Skeletal muscle tissue (tissue), 4 donors: ENCODE data around the gene RASSF1. TPM values are rescaled to one million over a fixed set of nuclear protein-coding genes. Genes with fewer than 3 reads are reported as not detected.

Experiments
- H3K27ac ChIP-seq: one replicate; pipeline ENCODE4 v1.7.0; 2013; ENCODE audit warnings: mild to moderate bottlenecking, low read depth, low read length, inconsistent platforms
- H3K27me3 ChIP-seq, 3 donors: one replicate each; pipeline ENCODE4 v1.7.0; 2013; ENCODE audit warnings: low read length in 3 of 3; ENCODE audit not compliant: control insufficient read depth in 3 of 3, insufficient read depth in 3 of 3
- H3K36me3 ChIP-seq, 3 donors: one replicate each; pipeline ENCODE4 v1.7.0; 2013; ENCODE audit warnings: low read length in 3 of 3; ENCODE audit not compliant: control insufficient read depth in 3 of 3, insufficient read depth in 3 of 3
- H3K4me1 ChIP-seq, 3 donors: one replicate each; pipeline ENCODE4 v1.7.0; 2013; ENCODE audit warnings: low read length in 3 of 3, mild to moderate bottlenecking in 3 of 3; ENCODE audit not compliant: control insufficient read depth in 3 of 3, insufficient read depth in 3 of 3
- H3K4me3 ChIP-seq, 3 donors: one replicate each; pipeline ENCODE4 v1.7.0; 2013; ENCODE audit warnings: low read length in 3 of 3
- H3K9ac ChIP-seq, 3 donors: one replicate each; pipeline ENCODE4 v1.7.0; 2013; ENCODE audit warnings: low read length in 3 of 3, mild to moderate bottlenecking in 3 of 3, moderate library complexity in 2 of 3, low read depth in 1 of 3
- H3K9me3 ChIP-seq, 3 donors: one replicate each; pipeline ENCODE4 v1.7.0; 2013; ENCODE audit warnings: low read length in 3 of 3; ENCODE audit not compliant: control insufficient read depth in 3 of 3
- total RNA-seq: library from RNA; depleted of rRNA; stranded (reverse); fragments of >200 nt; gene quantifications from one replicate; pipeline ENCODE4 v1.2.3, GENCODE V29; 2014
- donor health status: Osteomylitis.

The RASSF1 gene
- total RNA-seq, 1 donor from 2014 or later, result 17.7 TPM

DNA sequence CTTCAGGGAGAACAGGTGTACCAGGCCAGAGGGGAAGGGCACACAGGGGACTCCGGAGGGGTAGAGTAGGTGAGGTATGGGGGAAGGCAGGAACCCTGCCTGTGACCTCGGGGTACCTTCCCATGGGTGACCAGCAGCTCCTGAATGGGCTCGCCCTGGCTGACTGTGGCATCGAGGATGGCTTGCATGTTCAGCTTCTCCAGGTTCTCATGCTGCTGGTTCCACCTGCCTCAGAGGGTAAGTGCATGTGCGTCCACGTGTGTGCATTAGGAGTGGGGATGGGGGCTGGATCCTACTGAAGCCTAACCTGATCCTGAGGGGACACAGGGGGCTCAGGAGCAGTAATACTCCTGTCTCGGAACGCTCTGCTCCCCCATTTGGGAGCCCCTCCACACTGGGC lies 4.4 kb upstream of the RASSF1 start:
- Histone ChIP-seq H3K9ac (no peak overlapping the region), H3K9me3 (no peaks in the 10 kb centered on the region), H3K27ac (no peak overlapping the region), H3K36me3 (peaks cover 20 to 21% (median 20%) of the 10 kb centered on the region in 3 donors), H3K4me1 (peaks cover 37 to 54% (median 43%) of the 10 kb centered on the region in 3 donors), H3K27me3 (peaks cover 0 to 20% (median 0%) of the 10 kb centered on the region in 3 donors), H3K4me3 (peak overlapping the region in 2 of 3 donors; percentile 29 to 52)

DNA sequence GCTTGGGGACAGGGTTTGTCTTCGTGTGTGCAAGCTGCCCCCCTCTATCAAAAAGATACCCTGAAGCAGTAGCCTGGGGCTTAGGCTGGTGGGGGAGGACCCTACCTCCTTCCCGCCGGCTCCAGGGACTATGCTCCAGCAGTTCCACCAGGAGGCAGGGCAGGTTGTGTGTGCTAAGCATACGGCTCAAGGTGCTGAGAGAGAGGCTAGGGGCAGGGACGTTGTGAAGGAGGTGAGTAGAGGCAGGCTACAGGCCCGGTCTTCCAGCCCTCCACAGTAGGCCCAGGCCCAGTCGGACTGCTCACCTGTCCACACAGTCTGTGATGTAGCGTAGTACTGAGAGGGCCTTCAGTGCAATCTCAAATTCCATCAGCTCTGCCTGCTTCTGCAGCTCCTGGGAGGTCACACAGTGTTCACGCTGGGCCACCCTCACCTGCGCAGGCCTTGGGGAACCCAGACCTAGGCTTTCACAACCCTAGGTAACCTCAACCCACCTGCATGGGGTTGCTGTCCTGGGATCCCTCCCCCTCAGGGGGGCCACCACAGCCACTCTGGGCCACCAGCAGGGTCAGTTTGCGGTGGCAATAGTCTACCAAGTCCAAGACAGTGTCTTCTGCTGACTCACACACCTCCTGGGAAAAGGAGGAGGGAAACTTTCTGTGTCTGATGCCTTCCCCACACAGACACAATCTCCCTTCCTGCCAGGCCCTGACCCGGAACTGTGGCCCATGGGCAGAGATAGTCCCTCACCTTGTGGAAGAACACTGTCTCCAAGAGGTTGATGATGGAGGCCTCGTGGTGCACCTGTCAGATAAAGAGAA lies 2.4 kb upstream of the RASSF1 start:
- peaks cover 33 to 48% (median 39%) of the 10 kb centered on the region in 3 donors for H3K4me1 ChIP-seq
- no peak overlapping the region for H3K27ac ChIP-seq
- H3K36me3 ChIP-seq, result peaks cover 7 to 8% (median 8%) of the 10 kb centered on the region in 3 donors
- H3K4me3 ChIP-seq, result no peak overlapping the region
- H3K9me3 ChIP-seq, result no peaks in the 10 kb centered on the region
- peaks cover 0 to 20% (median 0%) of the 10 kb centered on the region in 3 donors for H3K27me3 ChIP-seq
- no peak overlapping the region for H3K9ac ChIP-seq

DNA sequence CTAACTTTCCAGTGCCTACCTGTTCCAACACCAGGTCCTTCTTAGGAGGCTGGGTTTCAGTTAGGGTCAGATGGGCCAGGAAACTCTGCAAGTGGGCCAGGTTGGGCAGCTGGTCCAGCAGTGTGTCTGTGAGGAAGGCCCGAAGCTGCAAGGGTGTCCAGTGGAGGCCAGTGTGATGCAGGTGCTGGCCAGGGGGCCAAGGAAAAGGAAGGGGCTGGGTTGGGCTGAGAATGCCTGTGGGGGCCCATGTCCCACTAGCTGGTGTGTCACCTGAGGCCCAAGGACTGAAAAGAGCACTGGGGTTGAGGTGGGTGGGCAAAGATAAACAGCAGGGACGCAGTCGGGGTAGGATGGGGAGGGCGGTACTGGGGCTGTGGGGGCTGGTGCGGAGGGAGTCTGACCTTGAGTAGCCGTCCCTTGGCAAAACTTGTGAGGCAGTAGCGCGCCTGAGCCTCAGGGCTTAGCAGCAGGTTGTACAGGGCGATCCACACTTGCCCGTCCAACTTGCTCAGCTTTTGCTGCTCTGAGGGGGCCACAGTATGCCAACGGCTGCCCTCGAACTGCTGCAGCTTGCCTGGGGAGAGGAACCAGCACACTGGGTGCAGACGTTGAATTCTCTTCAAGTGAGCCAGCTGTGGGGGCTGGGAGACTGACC lies 1.5 kb upstream of the RASSF1 start:
- Histone ChIP-seq H3K4me3 (no peak overlapping the region), H3K9ac (peak overlapping the region in 1 of 3 donors; percentile 77), H3K36me3 (no peaks in the 10 kb centered on the region), H3K27me3 (peaks cover 0 to 20% (median 0%) of the 10 kb centered on the region in 3 donors), H3K27ac (no peak overlapping the region), H3K4me1 (peaks cover 30 to 47% (median 37%) of the 10 kb centered on the region in 3 donors), H3K9me3 (no peaks in the 10 kb centered on the region)

DNA sequence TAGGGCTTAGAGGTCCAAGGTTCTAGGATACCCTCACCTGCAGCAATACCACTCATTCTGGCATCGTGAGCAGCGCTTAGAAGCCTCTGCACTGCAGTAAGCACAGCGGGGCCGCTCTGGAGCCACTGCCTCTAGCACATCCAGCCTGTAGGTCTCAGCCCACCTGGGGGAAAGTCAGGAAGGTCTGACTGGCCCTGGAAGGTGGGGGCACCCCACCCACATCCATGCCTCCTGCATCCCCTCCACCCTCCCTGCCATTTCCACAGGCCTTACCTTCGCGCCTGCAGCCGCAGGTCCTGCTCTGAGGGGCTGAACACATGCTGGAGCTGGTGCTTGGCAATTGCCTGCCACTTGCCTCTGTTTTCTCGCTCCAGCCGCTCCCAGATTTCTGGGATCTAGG lies 901 bp upstream of the RASSF1 start:
- peak overlapping the region; percentile 63 to 78 (median 71) for H3K4me3 ChIP-seq
- H3K36me3 ChIP-seq, result no peaks in the 10 kb centered on the region
- H3K9ac ChIP-seq, result peak overlapping the region in 2 of 3 donors; percentile 61 to 77
- H3K27me3 ChIP-seq, result peaks cover 0 to 20% (median 0%) of the 10 kb centered on the region in 3 donors
- no peak overlapping the region for H3K27ac ChIP-seq
- no peaks in the 10 kb centered on the region for H3K9me3 ChIP-seq
- peaks cover 33 to 53% (median 39%) of the 10 kb centered on the region in 3 donors for H3K4me1 ChIP-seq

DNA sequence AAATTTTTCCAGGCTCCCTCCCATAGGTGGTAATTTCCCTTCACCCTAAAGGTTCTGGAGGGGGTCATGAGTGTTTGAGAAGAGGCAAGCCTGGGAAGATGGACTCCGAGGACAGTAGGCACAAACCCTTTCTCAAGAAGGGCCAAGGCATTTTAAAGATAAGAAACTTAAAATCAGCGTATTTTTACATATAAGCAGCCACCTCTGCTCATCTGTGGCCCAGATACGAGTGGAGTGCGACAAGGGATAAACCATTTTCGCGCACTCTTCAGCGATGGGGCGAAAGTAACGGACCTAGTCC lies 539 bp downstream of the RASSF1 start:
- H3K27ac ChIP-seq, result peak overlapping the region; percentile 99

DNA sequence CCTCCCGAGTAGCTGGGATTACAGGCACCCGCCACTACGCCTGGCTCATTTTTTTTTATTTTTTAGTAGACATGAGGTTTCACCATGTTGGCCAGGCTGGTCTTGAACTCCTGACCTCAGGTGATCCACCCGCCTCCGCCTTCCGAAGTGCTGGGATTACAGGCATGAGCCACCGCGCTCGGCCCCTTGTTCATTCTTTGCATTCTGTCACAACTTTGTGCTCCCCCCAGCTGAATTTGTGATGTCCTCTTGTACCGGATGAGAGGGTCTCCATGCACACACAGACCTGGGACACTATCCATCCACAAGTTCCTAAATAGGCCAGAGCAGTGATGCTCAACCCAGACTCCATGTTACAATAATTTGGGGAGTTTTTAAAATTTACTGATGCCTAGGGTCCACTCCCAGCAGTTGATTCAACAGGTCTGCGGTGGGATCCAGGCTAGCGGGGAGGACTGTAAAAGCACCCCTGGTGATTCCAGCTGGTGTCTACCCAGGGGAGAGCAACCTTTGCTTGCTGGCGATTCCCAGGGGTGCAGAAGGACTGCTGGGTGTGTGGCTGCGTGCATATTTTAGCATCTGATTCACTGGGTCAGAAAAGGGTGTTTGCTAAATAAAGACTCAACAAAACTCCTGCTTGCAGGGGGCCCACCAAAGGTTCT lies 1.0 kb downstream of the RASSF1 start:
- Histone ChIP-seq H3K4me1 (peaks cover 46 to 60% (median 46%) of the 10 kb centered on the region in 3 donors), H3K4me3 (peak overlapping the region; percentile 63 to 78 (median 71)), H3K9ac (peak overlapping the region in 2 of 3 donors; percentile 64 to 77), H3K27me3 (peaks cover 0 to 8% (median 0%) of the 10 kb centered on the region in 3 donors), H3K27ac (peak overlapping the region; percentile 99), H3K36me3 (no peaks in the 10 kb centered on the region), H3K9me3 (no peaks in the 10 kb centered on the region)

More for the DNA sequence above, 539 bp downstream of the RASSF1 start:
- peaks cover 43 to 58% (median 45%) of the 10 kb centered on the region in 3 donors for H3K4me1 ChIP-seq
- no peaks in the 10 kb centered on the region for H3K36me3 ChIP-seq
- peak overlapping the region in 2 of 3 donors; percentile 64 to 77 for H3K9ac ChIP-seq
- H3K9me3 ChIP-seq, result no peaks in the 10 kb centered on the region
- peak overlapping the region; percentile 63 to 78 (median 71) for H3K4me3 ChIP-seq
- H3K27me3 ChIP-seq, result peaks cover 0 to 12% (median 0%) of the 10 kb centered on the region in 3 donors

DNA sequence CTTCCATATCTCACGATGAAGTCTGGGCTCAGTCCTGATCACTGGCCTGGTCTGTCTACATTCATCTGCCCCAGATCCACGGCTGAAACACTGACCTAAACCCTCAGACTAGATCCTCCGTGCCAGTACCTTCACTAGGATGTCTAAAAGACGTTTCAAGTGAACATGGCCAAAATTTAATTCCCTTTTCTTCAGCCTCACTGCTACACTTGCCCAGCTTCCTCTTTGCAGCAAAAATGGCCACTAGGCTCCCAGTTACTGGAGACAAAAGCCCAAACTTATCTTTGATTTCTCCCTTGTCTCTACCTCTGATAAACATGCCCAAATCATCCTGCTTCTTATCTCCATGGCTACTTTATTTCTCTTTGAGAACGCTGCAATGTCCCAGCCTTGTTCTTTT lies 1.7 kb downstream of the RASSF1 start:
- H3K36me3 ChIP-seq, result no peaks in the 10 kb centered on the region
- H3K27ac ChIP-seq, result peak overlapping the region; percentile 99
- peak overlapping the region in 2 of 3 donors; percentile 1 to 54 for H3K9ac ChIP-seq
- H3K9me3 ChIP-seq, result no peaks in the 10 kb centered on the region
- peak overlapping the region in 1 of 3 donors; percentile 5 for H3K4me3 ChIP-seq
- H3K27me3 ChIP-seq, result peaks cover 0 to 8% (median 0%) of the 10 kb centered on the region in 3 donors
- peaks cover 52 to 66% (median 52%) of the 10 kb centered on the region in 3 donors for H3K4me1 ChIP-seq

DNA sequence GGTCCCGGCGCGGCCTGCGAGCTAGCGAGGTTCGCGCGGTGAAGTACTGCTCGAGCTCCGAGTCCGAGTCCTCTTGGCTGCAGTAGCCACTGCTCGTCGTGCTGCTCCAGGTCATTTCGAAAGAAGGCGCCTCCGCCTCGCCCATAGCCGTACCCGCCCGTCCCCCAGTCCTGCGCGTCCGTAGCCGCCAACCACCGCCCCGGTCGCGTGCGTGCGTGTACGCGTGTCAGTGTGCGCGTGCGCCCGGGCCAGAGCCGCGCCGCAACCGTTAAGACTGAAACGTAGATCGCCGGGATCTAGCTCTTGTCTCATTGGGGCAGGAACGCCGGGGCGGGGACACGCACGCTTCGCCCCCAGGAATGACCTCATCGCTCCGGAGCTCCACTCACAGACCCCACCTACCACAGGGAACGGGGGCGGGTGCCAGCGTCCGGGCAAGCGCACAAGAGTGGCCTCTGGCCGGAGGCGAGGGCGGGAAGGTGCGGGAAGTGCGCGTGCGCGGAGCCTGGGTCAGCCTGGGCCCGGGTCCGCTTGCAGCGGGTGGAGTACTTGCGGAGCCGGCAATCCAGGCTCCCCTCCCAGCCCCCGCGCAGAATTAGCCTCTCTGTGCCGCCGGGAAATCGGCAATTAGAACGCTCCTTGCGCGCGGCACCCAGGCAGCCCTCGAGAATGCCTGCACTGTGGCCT lies 3.3 kb downstream of the RASSF1 start:
- H3K4me1 ChIP-seq, result peaks cover 61 to 79% (median 61%) of the 10 kb centered on the region in 3 donors
- H3K9ac ChIP-seq, result peak overlapping the region; percentile 88 to 98 (median 95)
- peaks cover 0 to 5% (median 0%) of the 10 kb centered on the region in 3 donors for H3K27me3 ChIP-seq

DNA sequence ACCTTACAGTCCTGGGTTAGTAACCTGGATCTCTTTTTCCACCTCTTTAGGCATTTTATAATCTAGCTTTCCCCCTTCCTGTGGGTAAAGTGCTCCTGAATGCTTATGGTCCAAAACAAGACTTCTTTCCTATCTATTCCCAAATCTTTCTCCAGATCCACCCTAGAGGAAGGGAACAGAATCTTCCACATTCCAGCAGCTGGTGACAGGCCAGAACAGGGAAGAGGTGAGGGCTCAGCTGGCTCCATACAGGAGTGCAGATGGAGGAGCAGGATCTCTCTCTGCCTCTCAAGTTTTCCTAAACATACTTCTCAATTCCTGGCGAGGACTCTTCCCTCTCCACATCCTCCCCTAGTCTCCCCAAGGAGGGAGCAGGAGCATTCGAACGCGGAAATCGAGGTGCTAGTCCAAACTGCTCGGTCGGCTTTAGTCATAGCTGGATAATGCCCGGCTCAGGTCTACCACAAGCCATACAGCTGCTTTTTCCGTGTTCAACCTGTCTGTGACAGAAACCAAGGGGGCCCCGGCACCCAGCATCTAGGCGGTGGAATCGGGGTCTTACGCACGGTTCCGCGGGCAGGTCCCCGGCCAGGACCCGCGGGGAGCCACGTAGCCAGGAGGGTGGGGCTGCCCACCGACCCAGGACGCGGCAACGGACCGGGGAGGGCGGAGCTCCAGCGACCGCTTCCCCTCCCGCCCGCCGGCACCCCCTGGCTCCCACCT lies 4.0 kb downstream of the RASSF1 start:
- Histone ChIP-seq H3K9me3 (no peaks in the 10 kb centered on the region), H3K27me3 (peaks cover 0 to 5% (median 0%) of the 10 kb centered on the region in 3 donors), H3K36me3 (peaks cover 4 to 13% (median 8%) of the 10 kb centered on the region in 3 donors), H3K4me3 (peak overlapping the region; percentile 78 to 91 (median 89)), H3K27ac (peak overlapping the region; percentile 99), H3K9ac (peak overlapping the region; percentile 88 to 98 (median 95)), H3K4me1 (peaks cover 57 to 80% (median 63%) of the 10 kb centered on the region in 3 donors)

More for the DNA sequence above, 3.3 kb downstream of the RASSF1 start:
- H3K9me3 ChIP-seq, result no peaks in the 10 kb centered on the region
- H3K4me3 ChIP-seq, result peak overlapping the region; percentile 78 to 91 (median 89)
- peak overlapping the region; percentile 99 for H3K27ac ChIP-seq
- peaks cover 0 to 6% (median 2%) of the 10 kb centered on the region in 3 donors for H3K36me3 ChIP-seq
